ENCODE measurements around the gene FKBP4. TPM values are rescaled to one million over a fixed set of nuclear protein-coding genes. Genes with fewer than 3 reads are reported as not detected.

FKBP4 gene
- total RNA-seq, 1 donor from 2014 or later = 45.3 TPM

- TF ChIP-seq EZH2 (IDR thresholded peaks at IDR 0.05) = no peak
- no peak for TF ChIP-seq CTCF (IDR thresholded peaks at IDR 0.05)
- H3K36me3 Mint-ChIP-seq = no peaks in the 10 kb centered on the region
- peaks cover 30% of the 10 kb centered on the region for H3K27me3 ChIP-seq
- no peaks in the 10 kb centered on the region for H3K4me1 Mint-ChIP-seq
- H3K4me2 ChIP-seq = no peak overlapping the region
- peaks cover 16% of the 10 kb centered on the region for H4K20me1 ChIP-seq (ENCODE audit: low read depth)
- H3K27me3 Mint-ChIP-seq (ENCODE audit: insufficient read depth, low read depth) = peaks cover 11% of the 10 kb centered on the region
- peaks cover 23% of the 10 kb centered on the region for H3K4me1 ChIP-seq
- peaks cover 8% of the 10 kb centered on the region for H3F3A ChIP-seq (ENCODE audit: low read depth)
- H3K79me2 ChIP-seq (ENCODE audit: low read depth) = no peaks in the 10 kb centered on the region
- no peak for DNase-seq (ENCODE audit: low spot score)
- no peak overlapping the region for H2AFZ ChIP-seq (replicated peaks)
- H3K4me3 ChIP-seq = no peak overlapping the region
- no peaks in the 10 kb centered on the region for H3K36me3 ChIP-seq
- H3K9me3 ChIP-seq (ENCODE audit: low read depth) = no peaks in the 10 kb centered on the region
- H3K9ac ChIP-seq = no peak overlapping the region
- H3K4me3 Mint-ChIP-seq = no peak overlapping the region
- no peak overlapping the region for H3K27ac ChIP-seq
- no peaks in the 10 kb centered on the region for H3K9me3 Mint-ChIP-seq
- no peak overlapping the region for H3K27ac Mint-ChIP-seq
Measured at GRCh38 chr12:2756756-2757155, 38.0 kb upstream of the FKBP4 start.

GRCh38 chr12:2759733-2760132 is 35.0 kb upstream of the FKBP4 start:
- peaks cover 2% of the 10 kb centered on the region for H3K27me3 ChIP-seq
- Mint-ChIP-seq H3K27me3 (ENCODE audit: insufficient read depth, low read depth) (peaks cover 4% of the 10 kb centered on the region), H3K4me1 (no peaks in the 10 kb centered on the region), H3K4me3 (no peak overlapping the region), H3K9me3 (no peaks in the 10 kb centered on the region), H3K36me3 (no peaks in the 10 kb centered on the region), H3K27ac (no peak overlapping the region)
- no peaks in the 10 kb centered on the region for H3K79me2 ChIP-seq (ENCODE audit: low read depth)
- H3K27ac ChIP-seq = no peak overlapping the region
- no peaks in the 10 kb centered on the region for H3F3A ChIP-seq (ENCODE audit: low read depth)
- H3K4me1 ChIP-seq = peaks cover 7% of the 10 kb centered on the region
- H4K20me1 ChIP-seq (ENCODE audit: low read depth) = no peaks in the 10 kb centered on the region
- no peak overlapping the region for H3K9ac ChIP-seq
- no peak overlapping the region for H3K4me3 ChIP-seq
- H3K4me2 ChIP-seq = peak overlapping the region; percentile 6
- DNase-seq (ENCODE audit: low spot score) = no peak
- no peaks in the 10 kb centered on the region for H3K9me3 ChIP-seq (ENCODE audit: low read depth)
- H3K36me3 ChIP-seq = no peaks in the 10 kb centered on the region
- TF ChIP-seq CTCF (IDR thresholded peaks at IDR 0.05) = no peak
- no peak for TF ChIP-seq EZH2phosphoT487 (IDR thresholded peaks at IDR 0.05)
- no peak for TF ChIP-seq EZH2 (IDR thresholded peaks at IDR 0.05)
- no peak overlapping the region for H2AFZ ChIP-seq (replicated peaks)

GRCh38 chr12:2764398-2764797 is 30.4 kb upstream of the FKBP4 start:
- Mint-ChIP-seq H3K27ac (no peak overlapping the region), H3K36me3 (no peaks in the 10 kb centered on the region), H3K4me3 (no peak overlapping the region), H3K4me1 (no peaks in the 10 kb centered on the region), H3K27me3 (ENCODE audit: insufficient read depth, low read depth) (peaks cover 2% of the 10 kb centered on the region), H3K9me3 (no peaks in the 10 kb centered on the region)
- H3K9me3 ChIP-seq (ENCODE audit: low read depth) = no peaks in the 10 kb centered on the region
- DNase-seq (ENCODE audit: low spot score) = no peak
- H3K4me3 ChIP-seq = no peak overlapping the region
- H3K79me2 ChIP-seq (ENCODE audit: low read depth) = no peaks in the 10 kb centered on the region
- no peak overlapping the region for H3K27ac ChIP-seq
- H3K36me3 ChIP-seq = no peaks in the 10 kb centered on the region
- H3F3A ChIP-seq (ENCODE audit: low read depth) = no peaks in the 10 kb centered on the region
- TF ChIP-seq CTCF (IDR thresholded peaks at IDR 0.05) (no peak), EZH2phosphoT487 (IDR thresholded peaks at IDR 0.05) (no peak), EZH2 (IDR thresholded peaks at IDR 0.05) (no peak)
- no peak overlapping the region for H3K4me2 ChIP-seq
- no peak overlapping the region for H2AFZ ChIP-seq (replicated peaks)
- H4K20me1 ChIP-seq (ENCODE audit: low read depth) = no peaks in the 10 kb centered on the region
- H3K4me1 ChIP-seq = no peaks in the 10 kb centered on the region
- H3K9ac ChIP-seq = no peak overlapping the region
- H3K27me3 ChIP-seq = no peaks in the 10 kb centered on the region
